ENCODE results near the gene SPRED1. TPM values are rescaled to one million over a fixed set of nuclear protein-coding genes. Genes with fewer than 3 reads are reported as not detected.

The SPRED1 gene
- polyA plus RNA-seq, 3 donors, result 2.5 to 3.3 (median 3.2) TPM

DNA sequence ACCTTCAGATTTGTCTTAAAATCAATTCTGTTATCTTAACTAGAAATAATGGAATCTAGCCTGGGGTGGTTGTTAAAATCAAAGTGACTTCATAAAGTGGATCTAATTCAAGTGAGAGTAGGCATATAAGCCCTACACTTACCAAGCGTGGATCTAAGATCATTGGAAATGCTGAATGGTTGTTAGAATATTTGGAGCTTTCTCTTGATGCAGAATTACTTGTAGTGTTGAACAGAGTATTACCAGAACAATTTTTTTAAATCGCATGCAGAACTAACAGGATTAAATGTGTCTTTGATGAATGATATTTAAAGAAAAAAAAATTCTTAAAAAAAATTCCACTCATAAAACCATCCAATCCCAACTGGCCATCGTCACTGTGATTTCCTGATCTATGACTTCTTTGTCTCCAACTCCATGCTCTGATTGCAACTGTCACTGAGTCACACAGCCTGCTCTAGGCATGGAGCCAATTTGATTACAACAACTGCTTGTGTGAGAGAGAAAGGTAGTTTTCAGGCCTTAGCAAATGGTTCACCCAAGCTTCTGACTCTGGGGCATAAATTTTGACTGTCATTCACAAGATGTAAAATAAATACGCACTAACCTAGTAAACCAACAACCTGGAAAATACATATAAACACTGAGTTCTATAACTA lies 25.9 kb upstream of the SPRED1 start:
- no peaks in the 10 kb centered on the region for H3K4me1 ChIP-seq (ENCODE audit: control insufficient read depth in 1 of 2, insufficient read depth in 2 of 2, low read length in 2 of 2)
- H3K4me2 ChIP-seq (replicated peaks; ENCODE audit: extremely low read depth, low read length, poor library complexity, severe bottlenecking), result no peak overlapping the region
- no peaks in the 10 kb centered on the region for H4K20me1 ChIP-seq (ENCODE audit: insufficient read depth, low read length)
- peak in 1 of 3 donors; percentile 45 for DNase-seq
- H3K36me3 Mint-ChIP-seq, result no peaks in the 10 kb centered on the region
- H3K27ac Mint-ChIP-seq, result no peak overlapping the region
- H3K79me2 ChIP-seq (ENCODE audit: insufficient read depth, low read length), result no peaks in the 10 kb centered on the region
- intact Hi-C loops (cut with micrococcal nuclease), result no loop called here
- H2AFZ ChIP-seq (ENCODE audit: insufficient read depth, low read depth, low read length, poor library complexity, severe bottlenecking), result no peak overlapping the region
- H3K27me3 Mint-ChIP-seq (ENCODE audit: low read depth in 3 of 3), result peaks cover 0 to 5% (median 2%) of the 10 kb centered on the region in 3 donors
- no peaks in the 10 kb centered on the region for H3K4me1 Mint-ChIP-seq
- WGBS (ENCODE audit: insufficient coverage), result no CpG with 5 or more reads among the region's 4 CpGs
- no peak overlapping the region for H3K4me3 Mint-ChIP-seq
- no peaks in the 10 kb centered on the region for H3K36me3 ChIP-seq (replicated peaks in 1 of 2; ENCODE audit: control insufficient read depth in 1 of 2, insufficient read depth in 2 of 2, low read length in 2 of 2)
- H3K9me3 Mint-ChIP-seq, result peaks cover 0 to 3% (median 0%) of the 10 kb centered on the region in 7 donors
- no peak overlapping the region for H3K27ac ChIP-seq (ENCODE audit: low read depth in 1 of 2, low read length in 2 of 2)
- H3K4me3 ChIP-seq (replicated peaks in 1 of 3; ENCODE audit: low read depth in 2 of 3, low read length in 3 of 3), result no peak overlapping the region
- no peaks in the 10 kb centered on the region for H3K27me3 ChIP-seq (ENCODE audit: control insufficient read depth in 2 of 2, insufficient read depth in 2 of 2, low read length in 2 of 2)
- H3K9me3 ChIP-seq (replicated peaks in 1 of 2; ENCODE audit: control insufficient read depth in 1 of 2, insufficient read depth in 1 of 2, low read length in 2 of 2), result no peaks in the 10 kb centered on the region
- H3K9ac ChIP-seq (ENCODE audit: insufficient read depth, low read length, poor library complexity, severe bottlenecking), result no peak overlapping the region
- TF ChIP-seq, protein P1, sequence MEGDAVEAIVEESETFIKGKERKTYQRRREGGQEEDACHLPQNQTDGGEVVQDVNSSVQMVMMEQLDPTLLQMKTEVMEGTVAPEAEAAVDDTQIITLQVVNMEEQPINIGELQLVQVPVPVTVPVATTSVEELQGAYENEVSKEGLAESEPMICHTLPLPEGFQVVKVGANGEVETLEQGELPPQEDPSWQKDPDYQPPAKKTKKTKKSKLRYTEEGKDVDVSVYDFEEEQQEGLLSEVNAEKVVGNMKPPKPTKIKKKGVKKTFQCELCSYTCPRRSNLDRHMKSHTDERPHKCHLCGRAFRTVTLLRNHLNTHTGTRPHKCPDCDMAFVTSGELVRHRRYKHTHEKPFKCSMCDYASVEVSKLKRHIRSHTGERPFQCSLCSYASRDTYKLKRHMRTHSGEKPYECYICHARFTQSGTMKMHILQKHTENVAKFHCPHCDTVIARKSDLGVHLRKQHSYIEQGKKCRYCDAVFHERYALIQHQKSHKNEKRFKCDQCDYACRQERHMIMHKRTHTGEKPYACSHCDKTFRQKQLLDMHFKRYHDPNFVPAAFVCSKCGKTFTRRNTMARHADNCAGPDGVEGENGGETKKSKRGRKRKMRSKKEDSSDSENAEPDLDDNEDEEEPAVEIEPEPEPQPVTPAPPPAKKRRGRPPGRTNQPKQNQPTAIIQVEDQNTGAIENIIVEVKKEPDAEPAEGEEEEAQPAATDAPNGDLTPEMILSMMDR (IDR thresholded peaks at IDR 0.05), result no peak

DNA sequence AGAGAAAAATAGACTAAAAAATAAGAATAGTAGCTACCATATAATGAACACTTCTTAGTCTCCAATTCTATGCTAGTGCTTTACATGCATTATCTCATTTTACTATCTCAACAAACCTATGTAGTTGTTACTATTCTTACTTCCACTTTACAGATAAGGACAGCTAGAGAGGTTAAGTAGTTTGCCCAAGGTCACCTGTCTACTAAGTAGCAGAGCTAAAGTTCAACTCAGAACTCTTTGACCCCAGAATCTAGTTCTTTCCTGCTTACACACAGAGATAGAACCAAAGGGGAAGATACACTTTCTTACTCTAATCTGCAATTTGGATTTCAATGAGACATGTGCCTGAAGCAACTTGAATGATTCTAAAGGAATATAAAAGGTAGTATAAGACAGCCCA lies 24.7 kb upstream of the SPRED1 start:
- H2AFZ ChIP-seq (ENCODE audit: insufficient read depth, low read depth, low read length, poor library complexity, severe bottlenecking), result no peak overlapping the region
- TF ChIP-seq, protein P1 (IDR thresholded peaks at IDR 0.05), result no peak
- no peak for DNase-seq
- H3K4me2 ChIP-seq (replicated peaks; ENCODE audit: extremely low read depth, low read length, poor library complexity, severe bottlenecking), result no peak overlapping the region
- Mint-ChIP-seq H3K27ac (no peak overlapping the region), H3K27me3 (ENCODE audit: low read depth in 3 of 3) (peaks cover 0 to 5% (median 2%) of the 10 kb centered on the region in 3 donors), H3K36me3 (no peaks in the 10 kb centered on the region), H3K4me1 (no peaks in the 10 kb centered on the region), H3K9me3 (peaks cover 0 to 3% (median 0%) of the 10 kb centered on the region in 7 donors), H3K4me3 (no peak overlapping the region)
- H3K79me2 ChIP-seq (ENCODE audit: insufficient read depth, low read length), result no peaks in the 10 kb centered on the region
- H3K36me3 ChIP-seq (replicated peaks in 1 of 2; ENCODE audit: control insufficient read depth in 1 of 2, insufficient read depth in 2 of 2, low read length in 2 of 2), result no peaks in the 10 kb centered on the region
- no peak overlapping the region for H3K9ac ChIP-seq (ENCODE audit: insufficient read depth, low read length, poor library complexity, severe bottlenecking)
- no peak overlapping the region for H3K27ac ChIP-seq (ENCODE audit: low read depth in 1 of 2, low read length in 2 of 2)
- H3K27me3 ChIP-seq (ENCODE audit: control insufficient read depth in 2 of 2, insufficient read depth in 2 of 2, low read length in 2 of 2), result no peaks in the 10 kb centered on the region
- H3K4me1 ChIP-seq (ENCODE audit: control insufficient read depth in 1 of 2, insufficient read depth in 2 of 2, low read length in 2 of 2), result no peaks in the 10 kb centered on the region
- no peaks in the 10 kb centered on the region for H3K9me3 ChIP-seq (replicated peaks in 1 of 2; ENCODE audit: control insufficient read depth in 1 of 2, insufficient read depth in 1 of 2, low read length in 2 of 2)
- H3K4me3 ChIP-seq (replicated peaks in 1 of 3; ENCODE audit: low read depth in 2 of 3, low read length in 3 of 3), result no peak overlapping the region
- intact Hi-C loops (cut with micrococcal nuclease), result no loop called here
- H4K20me1 ChIP-seq (ENCODE audit: insufficient read depth, low read length), result no peaks in the 10 kb centered on the region

Measured in CD14-positive monocyte (primary cell).